H9 (cell line): Measurements from ENCODE around the gene BMP3. TPM values are rescaled to one million over a fixed set of nuclear protein-coding genes. Genes with fewer than 3 reads are reported as not detected.

Experiments
- DNase-seq: peaks from one replicate; pipeline ENCODE4 v3.0.0-alpha.2; 2017
- H2AFZ ChIP-seq: one replicate; pipeline ENCODE4 v1.6.1; 2013; ENCODE audit warnings: mild to moderate bottlenecking, low read length, control low read depth, moderate library complexity
- H2AK5ac ChIP-seq: 2 replicates; pipeline ENCODE4 v1.6.1; 2013; ENCODE audit warnings: low read length, control low read depth, mixed read lengths; ENCODE audit not compliant: insufficient read length
- H2BK120ac ChIP-seq: one replicate; pipeline ENCODE4 v1.6.1; 2013; ENCODE audit warnings: low read depth, mild to moderate bottlenecking, low read length, control low read depth, inconsistent platforms; ENCODE audit not compliant: poor library complexity, severe bottlenecking
- H2BK12ac ChIP-seq: 2 replicates; pipeline ENCODE4 v1.6.1; 2013; ENCODE audit warnings: low read length, control low read depth, mixed read lengths, low read depth; ENCODE audit not compliant: insufficient read length
- H2BK15ac ChIP-seq: 2 replicates; pipeline ENCODE4 v1.6.1; 2013; ENCODE audit warnings: low read depth, low read length, control low read depth
- H2BK20ac ChIP-seq: one replicate; pipeline ENCODE4 v1.6.1; 2013; ENCODE audit warnings: low read depth, mild to moderate bottlenecking, low read length, control low read depth, inconsistent platforms; ENCODE audit not compliant: poor library complexity, severe bottlenecking
- H2BK5ac ChIP-seq: 2 replicates; pipeline ENCODE4 v1.6.1; 2013; ENCODE audit warnings: low read length, control low read depth, mixed read lengths; ENCODE audit not compliant: insufficient read length
- H3K14ac ChIP-seq: 2 replicates; pipeline ENCODE4 v1.6.1; 2013; ENCODE audit warnings: low read length, control low read depth; ENCODE audit not compliant: insufficient read depth
- H3K18ac ChIP-seq: 2 replicates; pipeline ENCODE4 v1.6.1; 2013; ENCODE audit warnings: low read depth, mild to moderate bottlenecking, mixed read lengths, low read length, control low read depth; ENCODE audit not compliant: insufficient read length
- H3K23ac ChIP-seq: 2 replicates; pipeline ENCODE4 v1.6.1; 2013; ENCODE audit warnings: low read length, control low read depth, mixed read lengths, low read depth; ENCODE audit not compliant: insufficient read length
- H3K23me2 ChIP-seq: 2 replicates; pipeline ENCODE4 v1.6.1; 2013; ENCODE audit warnings: low read depth, mild to moderate bottlenecking, mixed read lengths, low read length, control low read depth; ENCODE audit not compliant: insufficient read length, poor library complexity, severe bottlenecking
- H3K27ac ChIP-seq: 2 replicates; pipeline ENCODE4 v1.5.1; 2013; ENCODE audit warnings: low read length, control low read depth, mixed read lengths, low read depth; ENCODE audit not compliant: insufficient read length
- H3K27me3 ChIP-seq: 2 replicates; pipeline ENCODE4 v1.6.1; 2013; ENCODE audit warnings: low read length, control low read depth, inconsistent platforms; ENCODE audit not compliant: insufficient read depth
- H3K4ac ChIP-seq: 2 replicates; pipeline ENCODE4 v1.6.1; 2013; ENCODE audit warnings: low read depth, mild to moderate bottlenecking, control low read depth, inconsistent platforms, low read length, moderate library complexity
- H3K4me1 ChIP-seq: 2 replicates; pipeline ENCODE4 v1.6.1; 2013; ENCODE audit warnings: low read length, control low read depth, inconsistent platforms; ENCODE audit not compliant: insufficient read depth
- H3K4me2 ChIP-seq: 2 replicates; pipeline ENCODE4 v1.6.1; 2013; ENCODE audit warnings: low read length, control low read depth, mixed read lengths; ENCODE audit not compliant: insufficient read length, insufficient read depth
- H3K56ac ChIP-seq: 2 replicates; pipeline ENCODE4 v1.6.1; 2013; ENCODE audit warnings: low read depth, mild to moderate bottlenecking, mixed read lengths, low read length, control low read depth; ENCODE audit not compliant: insufficient read length
- H3K79me1 ChIP-seq: 2 replicates; pipeline ENCODE4 v1.6.1; 2013; ENCODE audit warnings: low read depth, mild to moderate bottlenecking, moderate library complexity, low read length, control low read depth, inconsistent platforms; ENCODE audit not compliant: insufficient read depth, poor library complexity, severe bottlenecking
- H3K79me2 ChIP-seq: 2 replicates; pipeline ENCODE4 v1.6.1; 2013; ENCODE audit warnings: low read length, control low read depth, inconsistent platforms; ENCODE audit not compliant: insufficient read depth
- H3K9ac ChIP-seq: 2 replicates; pipeline ENCODE4 v1.6.1; 2013; ENCODE audit warnings: low read length, control low read depth, mixed read lengths; ENCODE audit not compliant: insufficient read length; ENCODE audit errors: extremely low read depth
- H3K9me3 ChIP-seq: one replicate; pipeline ENCODE4 v1.6.1; 2013; ENCODE audit warnings: low read depth, low read length, inconsistent platforms; ENCODE audit not compliant: control insufficient read depth
- H3T11ph ChIP-seq: one replicate; pipeline ENCODE4 v1.6.1; 2013; ENCODE audit warnings: mild to moderate bottlenecking, low read length, control low read depth, inconsistent platforms
- H4K20me1 ChIP-seq: one replicate; pipeline ENCODE4 v1.6.1; 2013; ENCODE audit not compliant: control insufficient read depth, insufficient read length, insufficient read depth
- H4K5ac ChIP-seq: 2 replicates; pipeline ENCODE4 v1.6.1; 2013; ENCODE audit warnings: low read depth, mild to moderate bottlenecking, mixed read lengths, low read length, control low read depth; ENCODE audit not compliant: insufficient read length
- H4K8ac ChIP-seq: replicated peaks from 2 replicates; pipeline ENCODE4 v1.6.1; 2013; ENCODE audit warnings: low read length, control low read depth, mixed read lengths, low read depth; ENCODE audit not compliant: insufficient read length
- H4K91ac ChIP-seq: 2 replicates; pipeline ENCODE4 v1.6.1; 2013; ENCODE audit warnings: low read depth, mild to moderate bottlenecking, moderate library complexity, mixed read lengths, low read length, control low read depth; ENCODE audit not compliant: insufficient read length
- H3K27ac Mint-ChIP-seq, 3 experiments: 2 replicates in 2 of 3; 3 replicates in 1 of 3; pipeline ENCODE4 v1.8.0; 2020 to 2021; ENCODE audit warnings: mixed read lengths in 3 of 3, mild to moderate bottlenecking in 1 of 3, moderate library complexity in 1 of 3
- H3K27me3 Mint-ChIP-seq: 2 replicates; pipeline ENCODE4 v1.8.0; 2021; ENCODE audit warnings: low read depth, mild to moderate bottlenecking, moderate library complexity, mixed read lengths
- H3K36me3 Mint-ChIP-seq, 3 experiments: 2 replicates in 2 of 3; 3 replicates in 1 of 3; pipeline ENCODE4 v1.8.0; 2020 to 2021; ENCODE audit warnings: low read depth in 3 of 3, mixed read lengths in 3 of 3; ENCODE audit not compliant: insufficient read depth in 1 of 3
- H3K4me1 Mint-ChIP-seq, 2 experiments: 2 replicates each; pipeline ENCODE4 v1.8.0; 2020; ENCODE audit warnings: mixed read lengths in 2 of 2
- H3K4me3 Mint-ChIP-seq, 2 experiments: 2 replicates in 1 of 2; 3 replicates in 1 of 2; pipeline ENCODE4 v1.8.0; 2020 to 2021; ENCODE audit warnings: mild to moderate bottlenecking in 2 of 2, mixed read lengths in 2 of 2, moderate library complexity in 1 of 2
- H3K9me3 Mint-ChIP-seq, 2 experiments: 2 replicates in 1 of 2; 3 replicates in 1 of 2; pipeline ENCODE4 v1.8.0; 2020; ENCODE audit warnings: mild to moderate bottlenecking in 2 of 2, mixed read lengths in 2 of 2, moderate library complexity in 1 of 2
- total RNA-seq: library from RNA; stranded (reverse); gene quantifications from 2 replicates; pipeline ENCODE4 v1.2.1, GENCODE V29; 2021
- TF ChIP-seq, protein P1 (sequence below): fragments of 200-600 bp; sonication (generic); conservative IDR thresholded peaks from 3 replicates; pipeline ENCODE4 v1.8.0; 2021; ENCODE audit warnings: antibody characterized with exemption, mild to moderate bottlenecking

BMP3 gene
- total RNA-seq, 1 experiment from 2014 or later: not detected

DNA sequence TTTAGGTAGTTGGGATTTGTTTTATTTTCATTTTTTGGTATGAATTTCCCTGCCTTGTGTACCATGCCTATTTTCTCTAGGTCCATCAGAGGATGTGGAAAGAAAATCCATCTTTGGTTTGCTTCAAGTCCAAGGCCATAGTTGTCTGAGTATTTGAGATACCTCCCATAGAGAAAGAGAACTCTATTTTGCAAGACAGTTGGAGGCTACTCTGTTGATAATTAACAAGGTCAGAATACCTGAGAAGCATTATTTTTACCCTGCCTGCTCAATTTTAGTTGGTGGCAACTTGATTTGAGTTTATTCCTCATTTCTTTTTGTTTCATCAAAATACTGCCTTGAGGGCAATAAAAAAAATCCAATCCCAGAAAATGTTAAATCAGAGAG, 30.8 kb downstream of the BMP3 start:
- Histone ChIP-seq H4K20me1 (no peaks in the 10 kb centered on the region), H4K91ac (no peak overlapping the region), H3K4ac (no peak overlapping the region), H3K18ac (no peak overlapping the region), H3K9me3 (no peaks in the 10 kb centered on the region), H2BK12ac (no peak overlapping the region), H4K8ac (no peak overlapping the region), H3K9ac (no peak overlapping the region), H3K79me2 (no peaks in the 10 kb centered on the region), H3K27ac (no peak overlapping the region), H2AK5ac (no peak overlapping the region), H4K5ac (no peak overlapping the region), H3K23ac (no peak overlapping the region), H2BK120ac (no peak overlapping the region), H3T11ph (no peak overlapping the region), H3K79me1 (no peaks in the 10 kb centered on the region), H2BK5ac (no peak overlapping the region), H3K27me3 (no peaks in the 10 kb centered on the region), H3K56ac (no peak overlapping the region), H2BK20ac (no peak overlapping the region), H2AFZ (no peak overlapping the region), H3K4me2 (no peak overlapping the region), H2BK15ac (no peak overlapping the region), H3K4me1 (no peaks in the 10 kb centered on the region; the same call in 1 of the 2 replicates), H3K23me2 (no peaks in the 10 kb centered on the region), H3K14ac (no peak overlapping the region)
- no peaks in the 10 kb centered on the region for H3K36me3 Mint-ChIP-seq
- TF ChIP-seq, protein P1, sequence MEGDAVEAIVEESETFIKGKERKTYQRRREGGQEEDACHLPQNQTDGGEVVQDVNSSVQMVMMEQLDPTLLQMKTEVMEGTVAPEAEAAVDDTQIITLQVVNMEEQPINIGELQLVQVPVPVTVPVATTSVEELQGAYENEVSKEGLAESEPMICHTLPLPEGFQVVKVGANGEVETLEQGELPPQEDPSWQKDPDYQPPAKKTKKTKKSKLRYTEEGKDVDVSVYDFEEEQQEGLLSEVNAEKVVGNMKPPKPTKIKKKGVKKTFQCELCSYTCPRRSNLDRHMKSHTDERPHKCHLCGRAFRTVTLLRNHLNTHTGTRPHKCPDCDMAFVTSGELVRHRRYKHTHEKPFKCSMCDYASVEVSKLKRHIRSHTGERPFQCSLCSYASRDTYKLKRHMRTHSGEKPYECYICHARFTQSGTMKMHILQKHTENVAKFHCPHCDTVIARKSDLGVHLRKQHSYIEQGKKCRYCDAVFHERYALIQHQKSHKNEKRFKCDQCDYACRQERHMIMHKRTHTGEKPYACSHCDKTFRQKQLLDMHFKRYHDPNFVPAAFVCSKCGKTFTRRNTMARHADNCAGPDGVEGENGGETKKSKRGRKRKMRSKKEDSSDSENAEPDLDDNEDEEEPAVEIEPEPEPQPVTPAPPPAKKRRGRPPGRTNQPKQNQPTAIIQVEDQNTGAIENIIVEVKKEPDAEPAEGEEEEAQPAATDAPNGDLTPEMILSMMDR: no peak
- H3K27me3 Mint-ChIP-seq: peaks cover 3% of the 10 kb centered on the region
- no peak overlapping the region for H3K27ac Mint-ChIP-seq
- no peaks in the 10 kb centered on the region for H3K4me1 Mint-ChIP-seq
- H3K4me3 Mint-ChIP-seq: no peak overlapping the region
- H3K9me3 Mint-ChIP-seq: no peaks in the 10 kb centered on the region
- DNase-seq: no peak
